A172 (cell line): ENCODE results near the gene PPM1G. TPM values are rescaled to one million over a fixed set of nuclear protein-coding genes. Genes with fewer than 3 reads are reported as not detected.
A peak's percentile ranks its signal among the peaks of the same experiment; 100 is the strongest.
"Not testable (repeated sequence)": the region's sequence is repeated elsewhere in the genome, so short reads cannot be mapped to it uniquely, and the experiment has no call there.

Experiments used
- DNase-seq: peaks from one replicate; pipeline ENCODE4 v3.0.0-alpha.2; 2015; ENCODE audit warnings: low spot score
- total RNA-seq: library from RNA; depleted of rRNA; stranded (reverse); fragments of >200 nt; shearing (Covaris generic); gene quantifications from 2 replicates; pipeline ENCODE4 v1.2.3, GENCODE V29; 2014; rRNA removed

The PPM1G gene, protein sequence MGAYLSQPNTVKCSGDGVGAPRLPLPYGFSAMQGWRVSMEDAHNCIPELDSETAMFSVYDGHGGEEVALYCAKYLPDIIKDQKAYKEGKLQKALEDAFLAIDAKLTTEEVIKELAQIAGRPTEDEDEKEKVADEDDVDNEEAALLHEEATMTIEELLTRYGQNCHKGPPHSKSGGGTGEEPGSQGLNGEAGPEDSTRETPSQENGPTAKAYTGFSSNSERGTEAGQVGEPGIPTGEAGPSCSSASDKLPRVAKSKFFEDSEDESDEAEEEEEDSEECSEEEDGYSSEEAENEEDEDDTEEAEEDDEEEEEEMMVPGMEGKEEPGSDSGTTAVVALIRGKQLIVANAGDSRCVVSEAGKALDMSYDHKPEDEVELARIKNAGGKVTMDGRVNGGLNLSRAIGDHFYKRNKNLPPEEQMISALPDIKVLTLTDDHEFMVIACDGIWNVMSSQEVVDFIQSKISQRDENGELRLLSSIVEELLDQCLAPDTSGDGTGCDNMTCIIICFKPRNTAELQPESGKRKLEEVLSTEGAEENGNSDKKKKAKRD
- total RNA-seq = 185 and 200 TPM in 2 replicates

DNA sequence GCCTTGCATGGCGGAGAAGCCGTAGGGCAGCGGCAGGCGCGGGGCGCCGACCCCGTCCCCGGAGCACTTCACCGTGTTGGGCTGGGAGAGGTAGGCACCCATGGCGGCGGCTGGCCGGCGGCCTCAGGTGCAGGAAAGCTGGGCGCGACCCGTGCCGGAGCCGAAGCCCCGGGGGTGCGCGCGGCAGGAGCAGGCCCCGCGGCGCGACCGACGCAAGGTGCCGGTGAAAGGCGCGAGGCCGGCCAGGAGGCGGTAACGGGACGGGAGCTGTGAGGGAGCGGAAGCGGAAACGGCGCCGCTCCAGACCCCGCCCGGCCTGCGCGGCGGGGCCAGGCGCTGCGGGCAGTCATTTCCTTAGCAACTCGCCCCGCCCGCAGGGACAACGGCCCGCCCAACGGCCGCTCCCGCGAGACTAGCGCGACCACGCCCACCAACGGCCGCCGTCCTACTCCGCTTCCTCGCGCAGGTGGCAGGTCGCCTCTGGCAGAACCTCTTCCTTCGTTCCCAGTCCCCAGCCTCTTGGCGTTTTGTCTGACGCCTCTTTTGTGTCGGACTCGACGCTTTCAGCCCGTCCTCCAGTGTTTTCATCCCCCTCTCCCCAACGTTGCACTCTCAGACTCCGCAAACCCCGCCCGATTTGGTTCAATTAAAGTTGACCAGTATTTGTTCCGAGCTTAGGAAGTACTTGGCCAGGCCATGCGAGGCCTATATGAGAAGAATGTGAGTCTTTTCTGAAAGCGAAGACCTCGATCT is at the start of gene PPM1G:
Gene PPM1G, minus strand, starts transcription at position 271 of the 753 bp plus-strand sequence. Its CDS starts 169 bp downstream, at position 102.
- peak; percentile 91 for DNase-seq

DNA sequence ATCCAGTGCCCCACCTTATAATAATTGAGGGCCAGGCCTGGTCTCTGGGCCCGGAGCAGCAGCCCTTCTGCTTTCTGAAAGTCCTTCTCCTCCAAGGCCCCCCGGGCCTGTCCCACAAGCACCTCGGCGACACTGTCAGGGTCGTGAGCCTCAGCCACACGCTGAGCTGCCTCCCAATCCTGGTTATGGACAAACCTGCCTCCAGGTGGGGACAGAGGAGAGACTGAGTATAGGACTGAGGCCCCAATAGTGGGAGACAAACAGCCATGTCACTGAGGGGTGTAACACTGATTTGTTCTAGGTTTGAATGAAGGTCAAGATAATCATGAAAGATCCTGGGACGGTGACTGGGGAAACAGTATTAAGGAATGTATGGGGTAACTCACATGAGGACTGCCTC is 44.6 kb upstream of the PPM1G start:
- DNase-seq = no peak

DNA sequence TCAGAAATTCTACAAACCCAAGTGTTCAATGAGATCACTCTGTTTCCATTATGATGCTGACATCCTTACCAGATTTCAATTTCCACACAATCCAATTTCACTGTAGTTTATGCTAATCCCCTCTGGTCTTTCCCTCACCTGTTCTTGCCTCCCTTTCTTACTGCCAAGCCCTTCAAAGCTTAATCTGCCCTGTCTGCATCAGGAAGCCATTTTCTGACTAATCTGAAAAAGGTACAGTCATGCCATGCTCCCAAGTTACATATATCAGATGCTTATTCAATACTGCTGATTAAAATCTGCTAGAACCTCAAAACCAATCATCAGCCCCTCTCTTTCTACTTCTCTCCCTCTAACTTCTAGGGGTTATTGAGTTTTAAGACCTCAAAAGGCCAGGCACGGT is 41.7 kb upstream of the PPM1G start:
- DNase-seq = no peak

DNA sequence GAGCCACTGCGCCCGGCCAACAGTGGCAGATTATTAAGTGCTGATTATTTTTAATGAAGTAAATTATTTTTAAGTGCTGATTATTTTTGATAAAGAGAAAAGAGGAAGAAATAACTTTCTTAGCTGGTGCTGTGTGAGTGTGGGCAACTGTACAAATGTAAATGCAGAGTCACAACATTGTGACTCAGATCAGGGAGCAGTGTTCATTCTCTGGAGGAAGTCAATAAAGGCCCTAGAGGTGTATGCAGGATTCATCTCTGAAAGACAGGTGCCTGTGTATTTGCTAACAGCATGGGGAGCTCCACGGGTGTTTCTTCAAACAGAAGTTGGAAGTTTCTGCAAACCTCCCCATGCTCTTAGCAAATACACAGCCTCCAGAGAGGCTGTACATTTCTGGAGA is 39.0 kb upstream of the PPM1G start:
- DNase-seq = no peak

DNA sequence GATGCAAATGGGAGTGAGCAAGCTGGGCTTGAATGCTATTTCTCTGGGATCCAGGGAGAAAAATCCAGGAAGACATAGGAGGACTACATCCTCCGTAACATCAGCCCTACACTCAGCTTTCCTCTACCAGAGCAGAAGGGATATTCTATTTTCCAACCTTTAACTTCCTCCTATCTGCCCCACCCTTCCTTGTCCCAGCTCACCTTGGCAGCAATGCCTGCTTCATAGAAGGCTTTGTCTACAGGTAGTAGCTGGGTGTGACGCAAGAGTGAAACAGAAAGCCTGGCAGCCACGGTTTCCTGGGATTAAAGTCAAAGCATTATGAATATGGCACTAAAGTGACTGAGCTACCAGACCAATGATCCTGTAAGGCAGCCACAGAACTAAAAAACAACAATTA is 36.7 kb upstream of the PPM1G start:
- no peak for DNase-seq

DNA sequence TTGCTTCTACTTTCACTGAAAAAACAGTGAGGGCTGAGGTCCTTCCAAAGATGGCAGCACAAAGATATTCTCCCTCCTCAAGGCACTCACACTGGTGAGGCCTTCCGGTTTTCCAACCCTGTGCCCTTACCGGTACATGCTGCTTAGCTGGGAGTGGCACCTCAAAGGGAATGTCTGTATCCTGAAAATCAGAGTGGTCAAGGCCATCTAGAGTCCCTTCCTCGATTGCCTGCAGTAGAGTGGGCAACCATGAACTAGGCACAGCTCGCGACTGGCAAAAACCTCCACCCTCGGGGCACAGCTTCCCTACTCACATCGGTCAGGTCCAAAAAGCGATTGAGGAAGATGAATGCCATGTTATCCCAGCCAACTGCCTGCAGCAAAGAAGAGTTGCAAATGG is 36.2 kb upstream of the PPM1G start:
- DNase-seq = no peak

DNA sequence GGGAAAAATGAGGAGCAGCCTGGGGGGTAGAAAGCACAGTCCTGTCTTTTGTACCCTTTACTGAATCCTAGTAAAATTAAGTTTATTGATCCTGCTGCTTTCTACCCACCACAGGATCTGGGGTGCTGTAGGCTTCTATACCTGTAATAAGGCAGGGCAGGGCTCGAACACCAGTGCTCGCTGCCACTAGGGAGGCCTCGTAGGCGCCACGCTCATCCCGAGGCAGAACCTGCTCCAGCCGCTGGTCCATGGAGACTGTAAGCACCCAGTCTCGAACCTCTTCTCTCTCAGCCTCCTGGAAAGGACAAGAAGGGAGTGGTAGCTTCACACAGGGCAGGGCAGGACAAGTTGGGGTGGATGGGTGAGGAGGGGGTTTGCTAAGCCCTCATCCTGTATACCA is 35.8 kb upstream of the PPM1G start:
- DNase-seq = no peak

DNA sequence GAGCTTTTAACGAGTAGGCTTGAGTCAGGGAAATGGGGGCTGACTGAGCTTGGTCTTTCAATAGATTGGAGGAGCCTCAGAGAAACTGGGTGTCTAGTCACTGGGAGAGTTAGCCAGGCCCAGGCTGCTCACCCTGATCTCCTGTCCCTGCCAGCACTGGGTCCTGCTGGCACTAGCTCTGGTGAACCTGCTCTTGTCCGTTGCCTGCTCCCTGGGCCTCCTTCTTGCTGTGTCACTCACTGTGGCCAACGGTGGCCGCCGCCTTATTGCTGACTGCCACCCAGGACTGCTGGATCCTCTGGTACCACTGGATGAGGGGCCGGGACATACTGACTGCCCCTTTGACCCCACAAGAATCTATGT is 33.5 kb upstream of the PPM1G start:
- DNase-seq = no peak

DNA sequence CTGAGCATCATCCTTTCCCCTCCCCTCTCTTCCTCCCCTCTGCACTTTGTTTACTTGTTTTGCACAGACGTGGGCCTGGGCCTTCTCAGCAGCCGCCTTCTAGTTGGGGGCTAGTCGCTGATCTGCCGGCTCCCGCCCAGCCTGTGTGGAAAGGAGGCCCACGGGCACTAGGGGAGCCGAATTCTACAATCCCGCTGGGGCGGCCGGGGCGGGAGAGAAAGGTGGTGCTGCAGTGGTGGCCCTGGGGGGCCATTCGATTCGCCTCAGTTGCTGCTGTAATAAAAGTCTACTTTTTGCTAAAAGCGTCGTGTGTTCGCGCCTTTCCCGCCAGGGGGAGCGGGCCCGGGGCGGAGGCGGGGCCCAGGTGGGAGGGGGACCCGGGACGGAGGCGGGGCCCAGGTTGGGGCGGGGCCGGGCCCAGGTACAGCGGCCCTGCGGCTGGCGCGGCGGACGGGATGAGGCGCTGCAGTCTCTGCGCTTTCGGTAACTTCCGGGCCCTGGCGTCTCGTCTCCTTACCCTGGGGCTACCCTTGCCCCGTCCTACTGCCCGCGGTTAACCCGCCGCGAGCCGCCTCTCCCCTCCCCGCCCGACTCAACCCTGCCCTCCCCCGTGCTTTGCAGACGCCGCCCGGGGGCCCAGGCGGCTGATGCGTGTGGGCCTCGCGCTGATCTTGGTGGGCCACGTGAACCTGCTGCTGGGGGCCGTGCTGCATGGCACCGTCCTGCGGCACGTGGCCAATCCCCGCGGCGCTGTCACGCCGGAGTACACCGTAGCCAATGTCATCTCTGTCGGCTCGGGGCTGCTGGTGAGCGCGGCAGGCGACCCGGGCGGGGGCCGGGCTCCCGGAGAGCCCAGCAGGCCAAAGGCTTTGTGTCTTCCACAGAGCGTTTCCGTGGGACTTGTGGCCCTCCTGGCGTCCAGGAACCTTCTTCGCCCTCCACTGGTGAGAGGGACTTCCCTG is 32.8 kb upstream of the PPM1G start, which contains the start of gene KRTCAP3:
Gene KRTCAP3, plus strand, starts transcription at position 424 of the 962 bp plus-strand sequence. Its CDS starts 32 bp downstream, at position 456.
- DNase-seq = no peak

DNA sequence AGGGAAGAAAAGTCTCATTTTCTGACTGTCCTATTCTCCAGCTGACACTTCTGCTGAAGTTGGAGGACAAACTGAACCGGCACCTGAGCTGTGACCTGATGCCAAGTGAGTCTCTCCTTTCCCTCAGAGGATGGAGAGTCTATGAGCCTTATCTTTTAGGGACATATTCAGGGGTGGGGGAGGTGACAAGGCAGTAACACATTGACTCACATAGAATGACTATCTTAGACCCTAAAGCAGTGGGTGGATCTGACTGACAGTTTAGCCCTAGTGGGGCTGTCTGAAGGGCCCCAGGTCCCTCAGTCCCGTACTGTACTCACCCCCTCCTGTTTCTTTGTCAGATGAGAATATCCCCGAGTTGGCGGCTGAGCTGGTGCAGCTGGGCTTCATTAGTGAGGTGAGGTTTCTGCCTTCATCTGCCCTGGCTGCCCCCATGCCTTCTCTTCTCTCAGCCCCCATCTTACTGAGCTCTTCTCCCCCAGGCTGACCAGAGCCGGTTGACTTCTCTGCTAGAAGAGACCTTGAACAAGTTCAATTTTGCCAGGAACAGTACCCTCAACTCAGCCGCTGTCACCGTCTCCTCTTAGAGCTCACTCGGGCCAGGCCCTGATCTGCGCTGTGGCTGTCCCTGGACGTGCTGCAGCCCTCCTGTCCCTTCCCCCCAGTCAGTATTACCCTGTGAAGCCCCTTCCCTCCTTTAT is 32.0 kb upstream of the PPM1G start:
- no peak for DNase-seq

DNA sequence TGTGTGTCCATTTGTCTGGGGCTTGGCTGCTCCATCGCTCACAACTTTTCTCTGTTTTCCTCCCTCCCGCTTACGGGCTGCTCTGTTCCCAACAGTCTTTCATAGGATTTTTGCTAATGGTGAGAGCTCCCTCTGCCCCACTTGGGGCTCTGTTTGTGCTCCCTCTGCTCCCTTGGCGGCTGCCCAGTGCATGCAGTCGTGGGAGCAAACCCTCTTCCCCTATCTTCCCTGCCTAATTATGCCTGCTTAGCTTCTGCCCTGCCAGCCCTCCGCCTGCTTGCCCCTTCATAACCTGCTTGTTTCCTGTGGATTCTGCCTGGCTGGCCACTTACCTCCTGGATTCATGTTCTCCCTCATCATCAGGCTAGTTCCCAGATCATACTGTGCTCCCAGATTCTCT is 26.2 kb upstream of the PPM1G start:
- DNase-seq = no peak

DNA sequence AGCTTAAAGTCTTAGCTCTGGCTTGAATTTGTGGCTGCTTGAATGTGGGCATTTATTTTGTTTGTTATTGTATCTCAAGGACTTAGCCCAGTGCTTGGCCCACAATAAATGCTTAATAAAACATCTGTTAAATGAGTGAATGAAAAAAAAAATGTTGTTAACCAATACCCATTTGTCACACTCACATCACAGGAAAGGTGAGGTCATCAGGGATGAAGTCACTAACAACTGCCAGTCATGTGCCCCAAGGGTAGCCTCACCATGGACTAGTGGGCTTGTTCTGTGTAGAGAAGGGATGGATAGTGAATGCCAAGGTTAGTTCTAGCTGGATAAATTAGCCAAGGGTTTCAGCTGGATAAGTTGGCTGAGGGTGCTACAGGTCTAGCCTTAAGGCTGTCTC is 22.0 kb upstream of the PPM1G start:
- peak; percentile 43 for DNase-seq

DNA sequence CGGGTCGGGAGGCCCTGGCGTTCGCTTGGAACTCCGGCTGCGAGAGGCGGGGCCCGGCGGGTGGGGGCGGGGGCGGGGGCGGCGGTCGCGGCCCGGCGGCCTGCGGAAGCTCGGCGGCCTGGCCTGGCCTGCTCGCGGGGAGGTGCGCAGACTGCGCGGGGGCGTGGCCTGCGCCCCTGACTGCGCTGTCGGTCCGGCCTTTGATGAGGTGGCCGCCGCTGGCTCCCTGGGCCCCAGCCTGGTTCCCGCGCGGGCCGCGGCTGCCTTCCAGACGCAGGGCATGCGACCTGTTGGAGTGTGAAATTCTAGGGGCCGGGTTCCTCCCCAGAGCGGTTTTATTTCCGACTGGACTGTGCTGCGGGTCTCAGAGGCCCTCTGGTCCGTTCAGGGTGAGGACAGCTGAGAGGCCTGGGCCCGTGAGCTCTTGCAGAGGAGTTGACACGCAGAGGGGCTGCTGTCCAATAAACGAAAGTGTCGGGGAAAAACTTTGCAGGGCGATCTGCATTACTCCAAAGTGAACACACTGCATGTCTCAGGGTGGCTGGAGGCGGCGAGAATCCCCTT is 19.7 kb upstream of the PPM1G start:
- peak; percentile 71 for DNase-seq

DNA sequence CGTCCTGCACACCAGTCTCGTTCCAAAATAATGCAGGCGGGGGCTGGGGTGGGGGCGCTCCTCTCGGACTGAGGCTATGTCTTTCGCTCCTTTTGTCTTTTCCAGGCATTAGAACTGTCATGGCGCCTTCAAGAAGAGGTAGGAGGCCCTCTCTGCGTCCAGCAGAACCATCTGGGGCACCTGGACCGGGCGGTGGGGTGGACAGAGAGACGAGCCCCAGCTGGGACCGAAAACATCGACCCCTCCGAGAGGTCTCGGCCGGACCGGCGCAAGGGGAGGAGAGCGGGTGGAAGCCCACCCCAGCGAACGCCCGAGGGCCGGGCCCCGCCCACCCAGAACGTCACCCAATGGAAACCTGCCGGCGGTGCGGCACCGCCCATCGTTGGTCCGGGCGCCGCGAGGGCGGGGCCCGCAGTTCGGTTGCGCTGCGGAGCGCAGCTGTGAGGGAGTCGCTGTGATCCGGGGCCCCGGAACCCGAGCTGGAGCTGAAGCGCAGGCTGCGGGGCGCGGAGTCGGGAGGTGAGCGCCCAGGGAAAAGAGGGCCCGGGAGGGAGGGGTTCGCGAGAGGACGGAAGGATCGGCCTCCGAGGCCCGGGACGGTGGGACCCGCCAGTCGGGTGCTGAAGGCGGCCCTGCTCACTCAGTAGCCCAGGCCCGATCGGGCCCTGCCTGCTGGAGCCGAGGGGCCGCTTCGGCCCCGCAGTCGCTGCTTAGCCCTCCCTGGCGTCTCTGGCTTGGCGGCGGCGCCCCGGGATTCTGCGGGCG is 19.0 kb upstream of the PPM1G start, which contains the start of gene NRBP1:
Gene NRBP1, plus strand, starts transcription at position 419 of the 765 bp plus-strand sequence. CDS start 4,643 bp downstream, outside the sequence.
- peak; percentile 78 for DNase-seq

DNA sequence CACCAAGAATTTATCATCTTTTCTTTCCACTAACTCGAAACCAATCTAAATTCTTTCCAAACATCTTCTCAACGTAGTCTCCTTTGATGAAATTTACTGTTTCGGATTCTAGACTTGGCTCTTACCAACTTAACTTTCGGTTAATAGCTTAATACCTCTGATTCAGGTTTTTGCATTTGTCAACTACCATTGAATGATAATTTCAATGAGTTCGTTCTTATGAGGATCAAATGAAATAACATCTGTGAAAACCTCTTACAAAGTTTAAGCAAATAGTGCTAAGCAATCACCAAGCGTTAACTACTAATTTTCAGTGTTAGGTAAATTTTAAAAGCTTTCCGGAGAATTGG is 18.4 kb upstream of the PPM1G start:
- peak; percentile 28 for DNase-seq

DNA sequence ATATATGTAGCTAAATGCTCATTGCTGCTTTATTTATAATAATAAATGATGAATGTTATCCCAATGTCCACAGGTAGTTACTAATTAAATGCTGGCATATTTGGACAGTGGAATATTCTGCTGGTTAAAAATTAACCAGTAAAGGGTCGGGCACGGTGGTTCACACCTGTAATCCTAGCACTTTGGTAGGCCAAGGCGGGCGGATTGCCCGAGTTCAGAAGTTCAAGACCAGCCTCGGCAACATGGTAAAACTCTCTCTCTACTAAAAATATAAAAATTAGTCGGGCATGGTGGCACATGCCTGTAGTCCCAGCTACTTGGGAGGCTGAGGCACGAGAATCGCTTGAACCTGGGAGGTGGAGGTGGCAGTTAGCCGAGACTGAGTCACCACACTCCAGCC is 15.6 kb upstream of the PPM1G start:
- not testable (repeated sequence) for DNase-seq

DNA sequence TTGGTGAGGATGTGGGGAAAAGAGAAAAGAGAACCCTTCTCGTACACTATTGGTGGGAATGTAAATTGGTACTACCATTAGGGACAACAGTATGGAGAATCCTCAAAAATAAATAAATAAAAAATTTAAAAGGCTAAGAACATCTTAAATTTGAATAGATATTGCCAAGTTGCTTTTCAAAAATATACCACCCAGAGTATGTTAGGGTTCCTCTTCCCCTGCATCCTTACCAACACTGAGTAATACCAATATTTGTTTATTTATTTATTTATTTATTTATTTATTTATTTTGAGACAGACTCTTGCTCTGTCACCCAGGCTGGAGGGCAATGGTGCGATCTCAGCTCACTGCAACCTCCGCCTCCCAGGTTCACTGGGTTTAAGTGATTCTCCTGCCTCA is 13.6 kb upstream of the PPM1G start:
- DNase-seq = no peak

DNA sequence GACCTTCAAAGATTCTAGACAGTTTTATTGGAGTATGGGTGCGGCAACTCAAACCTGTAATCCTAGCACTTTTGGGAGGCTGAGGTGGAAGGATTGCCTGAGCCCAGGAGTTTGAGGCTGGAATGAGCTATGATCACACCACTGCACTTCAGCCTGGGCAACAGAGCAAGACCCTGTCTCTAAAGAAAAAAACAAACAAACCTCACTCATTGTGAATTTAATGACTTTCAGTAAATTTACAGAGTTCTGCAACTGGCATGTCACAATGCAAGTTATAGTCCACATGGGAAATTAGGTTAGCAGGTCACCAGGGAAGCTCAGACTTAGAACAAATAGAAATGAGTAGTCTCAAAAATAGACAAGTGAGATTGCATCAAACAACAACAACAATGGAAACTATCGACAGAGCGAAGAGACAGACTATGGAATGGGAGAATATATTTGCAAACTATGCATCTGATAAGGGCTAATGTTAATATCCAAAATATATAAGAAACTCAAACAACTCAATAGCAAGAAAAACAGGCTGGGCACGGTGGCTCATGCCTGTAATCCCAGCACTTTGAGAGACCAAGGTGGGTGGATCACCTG is 12.4 kb upstream of the PPM1G start:
- no peak for DNase-seq

DNA sequence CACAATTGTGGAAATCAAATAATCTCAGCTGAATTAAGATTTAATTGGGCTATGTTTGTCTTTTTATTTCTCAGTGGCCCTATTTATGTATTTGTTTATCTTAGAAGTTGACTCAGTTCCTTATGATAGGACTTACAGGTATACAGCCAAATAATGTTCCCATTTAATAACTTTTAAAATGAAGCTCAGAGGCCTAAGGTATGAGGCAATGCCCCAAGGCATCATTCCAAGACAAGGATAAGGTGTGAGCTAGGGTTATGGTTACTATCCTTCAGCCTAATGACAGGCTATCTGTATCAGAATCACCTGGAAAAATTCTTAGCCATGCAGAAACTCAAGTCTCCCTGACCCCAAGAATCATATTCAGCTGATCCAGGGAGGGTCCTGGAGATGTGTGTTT is 11.6 kb upstream of the PPM1G start:
- DNase-seq = no peak
